A549 treated with CpdA at 1 μM for 4 hours (cell line): ENCODE results near the gene CYP26B1. TPM values are rescaled to one million over a fixed set of nuclear protein-coding genes. Genes with fewer than 3 reads are reported as not detected.

Experiments used
- total RNA-seq: library from RNA; stranded (reverse); fragments of 200-300 nt; extraction: Qiagen RNA extraction; gene quantifications from 5 replicates; pipeline ENCODE4 v1.2.3, GENCODE V29; 2022; ENCODE audit warnings: low read depth

Gene CYP26B1, protein sequence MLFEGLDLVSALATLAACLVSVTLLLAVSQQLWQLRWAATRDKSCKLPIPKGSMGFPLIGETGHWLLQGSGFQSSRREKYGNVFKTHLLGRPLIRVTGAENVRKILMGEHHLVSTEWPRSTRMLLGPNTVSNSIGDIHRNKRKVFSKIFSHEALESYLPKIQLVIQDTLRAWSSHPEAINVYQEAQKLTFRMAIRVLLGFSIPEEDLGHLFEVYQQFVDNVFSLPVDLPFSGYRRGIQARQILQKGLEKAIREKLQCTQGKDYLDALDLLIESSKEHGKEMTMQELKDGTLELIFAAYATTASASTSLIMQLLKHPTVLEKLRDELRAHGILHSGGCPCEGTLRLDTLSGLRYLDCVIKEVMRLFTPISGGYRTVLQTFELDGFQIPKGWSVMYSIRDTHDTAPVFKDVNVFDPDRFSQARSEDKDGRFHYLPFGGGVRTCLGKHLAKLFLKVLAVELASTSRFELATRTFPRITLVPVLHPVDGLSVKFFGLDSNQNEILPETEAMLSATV
- 11.2 to 16.8 TPM (median 14.4 TPM) in 5 replicates for total RNA-seq

DNA sequence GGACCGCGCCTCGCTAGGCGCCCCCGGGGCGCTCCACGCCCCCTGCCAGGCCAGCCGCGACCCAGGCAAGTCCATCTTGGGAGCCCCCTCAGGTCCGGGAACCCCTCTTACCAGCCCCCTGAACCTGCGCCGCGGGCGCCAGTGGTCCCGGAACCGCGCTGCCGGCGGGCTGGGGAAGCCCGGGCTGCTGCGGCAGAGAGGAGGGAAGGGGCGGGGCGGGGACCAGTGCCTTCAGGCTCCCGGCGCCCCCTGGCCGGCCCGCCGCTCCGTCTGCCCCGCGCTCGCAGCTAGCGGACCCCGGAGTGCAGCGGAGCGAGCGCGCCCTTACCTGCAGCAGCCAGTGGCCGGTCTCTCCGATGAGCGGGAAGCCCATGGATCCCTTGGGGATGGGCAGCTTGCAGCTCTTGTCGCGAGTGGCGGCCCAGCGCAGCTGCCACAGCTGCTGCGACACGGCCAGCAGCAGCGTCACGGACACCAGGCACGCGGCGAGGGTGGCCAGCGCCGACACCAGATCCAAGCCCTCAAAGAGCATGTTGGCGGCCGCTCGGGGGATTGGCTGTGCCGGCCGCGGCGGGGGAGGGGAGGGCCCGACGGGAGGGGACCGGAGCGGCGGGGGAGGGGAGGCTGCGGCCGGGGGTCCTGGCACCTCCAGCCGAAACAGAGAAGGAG, at the start of gene CYP26B1:
TSS of gene CYP26B1 (minus strand) at position 560 of the 669 bp plus-strand sequence. CDS start at position 532, 28 bp downstream.

